Measurements from ENCODE around the gene ZBTB20.

ZBTB20 gene

DNA sequence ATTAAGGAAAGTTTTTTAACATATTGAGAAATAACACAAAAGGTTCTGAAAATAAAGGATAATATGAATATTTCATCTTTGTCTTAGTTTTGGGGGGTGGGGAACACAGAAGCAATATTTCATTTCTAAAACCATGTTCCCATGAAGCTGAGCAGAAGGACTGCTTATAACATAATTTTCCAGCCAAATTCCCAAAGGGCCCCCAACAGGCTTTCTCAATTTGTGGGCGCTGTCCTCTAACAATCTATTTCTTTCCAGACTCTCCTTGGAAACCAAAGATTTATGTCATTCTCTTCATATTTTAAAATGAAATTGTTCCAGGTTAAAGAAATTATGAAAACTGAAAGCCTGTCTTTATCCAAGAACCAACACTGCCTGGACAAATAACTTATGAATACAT is 273.5 kb downstream of the ZBTB20 start:
- TF ChIP-seq SIN3A (IDR thresholded peaks at IDR 0.05; ENCODE audit: borderline replicate concordance, insufficient read depth, low read length), result no peak
- no peak for TF ChIP-seq REST (IDR thresholded peaks at IDR 0.05; ENCODE audit: insufficient read depth in 1 of 2, low read depth in 2 of 2, low read length in 2 of 2)
- no peak for TF ChIP-seq TAF1 (IDR thresholded peaks at IDR 0.05; ENCODE audit: borderline replicate concordance, insufficient read depth, low read length)
- no peak for TF ChIP-seq POLR2AphosphoS5 (IDR thresholded peaks at IDR 0.05; ENCODE audit: low read depth, low read length)
- no peak for TF ChIP-seq FOXP2 (optimal IDR thresholded peaks at IDR 0.05; ENCODE audit: borderline replicate concordance, extremely low read depth, extremely low read length, insufficient read depth)

DNA sequence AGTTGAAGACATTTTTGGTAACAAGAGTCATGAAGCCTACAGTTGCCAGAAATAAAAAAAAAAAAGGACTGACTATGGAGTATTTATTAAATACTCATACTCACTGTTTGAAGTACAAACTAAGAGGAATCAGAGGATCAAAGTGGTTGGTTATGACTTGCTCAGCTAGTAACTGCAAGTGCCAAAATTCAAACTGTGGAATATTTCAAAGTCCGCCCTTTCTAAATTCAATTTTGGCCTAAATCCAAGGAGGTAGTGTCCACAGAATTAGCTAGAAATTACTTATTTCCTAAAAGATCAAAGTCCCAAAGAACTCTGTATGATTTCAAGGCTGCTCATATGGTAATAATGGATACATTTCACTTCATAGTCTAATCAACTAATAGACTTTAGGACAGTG is 274.5 kb downstream of the ZBTB20 start:
- TF ChIP-seq POLR2AphosphoS5 (IDR thresholded peaks at IDR 0.05; ENCODE audit: low read depth, low read length), result no peak
- TF ChIP-seq REST (IDR thresholded peaks at IDR 0.05; ENCODE audit: insufficient read depth in 1 of 2, low read depth in 2 of 2, low read length in 2 of 2), result no peak
- TF ChIP-seq TAF1 (IDR thresholded peaks at IDR 0.05; ENCODE audit: borderline replicate concordance, insufficient read depth, low read length), result no peak
- no peak for TF ChIP-seq FOXP2 (optimal IDR thresholded peaks at IDR 0.05; ENCODE audit: borderline replicate concordance, extremely low read depth, extremely low read length, insufficient read depth)
- no peak for TF ChIP-seq SIN3A (IDR thresholded peaks at IDR 0.05; ENCODE audit: borderline replicate concordance, insufficient read depth, low read length)

GRCh38 chr3:114872050-114872449 is 275.0 kb downstream of the ZBTB20 start:
- TF ChIP-seq POLR2AphosphoS5 (IDR thresholded peaks at IDR 0.05; ENCODE audit: low read depth, low read length) (no peak), TAF1 (IDR thresholded peaks at IDR 0.05; ENCODE audit: borderline replicate concordance, insufficient read depth, low read length) (no peak), SIN3A (IDR thresholded peaks at IDR 0.05; ENCODE audit: borderline replicate concordance, insufficient read depth, low read length) (no peak), REST (IDR thresholded peaks at IDR 0.05; ENCODE audit: insufficient read depth in 1 of 2, low read depth in 2 of 2, low read length in 2 of 2) (no peak), FOXP2 (optimal IDR thresholded peaks at IDR 0.05; ENCODE audit: borderline replicate concordance, extremely low read depth, extremely low read length, insufficient read depth) (no peak)

GRCh38 chr3:114867835-114868503 is 279.1 kb downstream of the ZBTB20 start:
- TF ChIP-seq TAF1 (IDR thresholded peaks at IDR 0.05; ENCODE audit: borderline replicate concordance, insufficient read depth, low read length), result no peak
- TF ChIP-seq REST (IDR thresholded peaks at IDR 0.05; ENCODE audit: insufficient read depth in 1 of 2, low read depth in 2 of 2, low read length in 2 of 2), result no peak
- TF ChIP-seq SIN3A (IDR thresholded peaks at IDR 0.05; ENCODE audit: borderline replicate concordance, insufficient read depth, low read length), result no peak
- TF ChIP-seq POLR2AphosphoS5 (IDR thresholded peaks at IDR 0.05; ENCODE audit: low read depth, low read length), result no peak
- TF ChIP-seq FOXP2 (optimal IDR thresholded peaks at IDR 0.05; ENCODE audit: borderline replicate concordance, extremely low read depth, extremely low read length, insufficient read depth), result no peak
